PC-9 (cell line): ENCODE data around the gene ALKBH3.

Source experiments
- CTCF ChIP-seq: fragments of 200-600 bp; sonication (generic); conservative IDR thresholded peaks from 2 replicates; pipeline ENCODE4 v1.6.1; 2017; ENCODE audit warnings: mixed run types, antibody characterized with exemption, mild to moderate bottlenecking, moderate library complexity
- EZH2 ChIP-seq: fragments of 200-600 bp; sonication (generic); IDR thresholded peaks from 2 replicates; pipeline ENCODE4 v1.8.0; 2017; ENCODE audit warnings: antibody characterized with exemption, low read depth

DNA sequence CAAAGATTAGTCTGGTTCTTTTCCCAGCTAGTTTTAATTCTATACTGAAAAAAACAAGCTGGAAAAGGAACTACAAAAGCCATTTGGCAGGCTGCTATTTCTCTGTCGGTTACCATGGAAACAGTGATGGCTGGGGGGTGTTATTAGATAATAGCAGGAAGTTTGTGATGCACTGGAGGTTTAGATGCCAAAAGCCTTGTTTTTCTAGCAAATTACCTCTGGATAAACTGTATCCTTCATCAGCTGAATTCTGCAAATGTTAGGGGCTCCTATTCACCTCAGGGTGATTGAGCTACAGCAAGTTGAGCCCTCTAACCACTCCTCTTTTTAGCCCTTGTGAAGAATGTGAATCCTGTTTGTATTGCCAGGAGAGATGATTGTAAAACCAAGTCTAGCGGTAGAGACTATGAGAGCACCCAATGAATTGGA, 25.2 kb downstream of the ALKBH3 start:
- TF ChIP-seq CTCF (no peak), EZH2 (no peak)
